Sciatic nerve (tissue), 2 donors: Measurements from ENCODE around the gene PPP2R5C. TPM values are rescaled to one million over a fixed set of nuclear protein-coding genes. Genes with fewer than 3 reads are reported as not detected.
A peak's percentile ranks its signal among the peaks of the same experiment; 100 is the strongest.
"Not testable (repeated sequence)": the region's sequence is repeated elsewhere in the genome, so short reads cannot be mapped to it uniquely, and the experiment has no call there.

Experiments
- ATAC-seq: fragments of 200-7000 bp; cut with Tn5 transposase; one replicate; pipeline ENCODE4 v1.9.1; 2020; ENCODE audit warnings: mild to moderate bottlenecking, moderate library complexity
- DNase-seq: peaks from one replicate; pipeline ENCODE4 v3.0.0-alpha.2; 2020; ENCODE audit warnings: low spot score
- intact Hi-C: fragments of 100-400 bp; cut with DNase I; formaldehyde crosslinking; loops from one replicate; pipeline ENCODE4 v1.14.2; 2022
- total RNA-seq: library from RNA; stranded (reverse); fragmentation: NEBNext Ultra II Directional; extraction: Animal tissue kit (Norgen Biotek cat#: 25700); gene quantifications from one replicate; pipeline ENCODE4 v1.2.1, GENCODE V29; 2021
- donor health status: DM: no; HTN: no; CAD: no.
- donor health status: DM: no; HTN: no; CAD: no.

Gene PPP2R5C
- total RNA-seq, 1 donor from 2014 or later: 144 TPM

- no peak for ATAC-seq
- intact Hi-C loops: no loop called here
- DNase-seq: no peak
These were observed 20.5 kb upstream of the PPP2R5C start for GRCh38 chr14:101740981-101741380.

GRCh38 chr14:101743701-101744100 lies 17.8 kb upstream of the PPP2R5C start:
- intact Hi-C loops: no loop called here
- no peak for DNase-seq
- ATAC-seq: no peak

GRCh38 chr14:101744382-101744781 lies 17.1 kb upstream of the PPP2R5C start:
- ATAC-seq, intact Hi-C loops, DNase-seq: not testable (repeated sequence)

- DNase-seq, intact Hi-C loops, ATAC-seq: not testable (repeated sequence)
These were observed 11.8 kb upstream of the PPP2R5C start for GRCh38 chr14:101749756-101750155.

- intact Hi-C loops: no loop called here
- DNase-seq (no peak), ATAC-seq (no peak)
These were observed 6.6 kb upstream of the PPP2R5C start for GRCh38 chr14:101754893-101755292.

- intact Hi-C loops: no loop called here
- DNase-seq (no peak), ATAC-seq (no peak)
These were observed 5.8 kb upstream of the PPP2R5C start for GRCh38 chr14:101755591-101756324.

GRCh38 chr14:101757064-101757838 lies 4.3 kb upstream of the PPP2R5C start:
- no peak for DNase-seq
- intact Hi-C loops: no loop called here

GRCh38 chr14:101757839-101758211 lies 3.7 kb upstream of the PPP2R5C start:
- intact Hi-C loops: no loop called here
- ATAC-seq: no peak
- DNase-seq: no peak

More at GRCh38 chr14:101757064-101757838, 4.3 kb upstream of the PPP2R5C start:
- no peak for ATAC-seq

GRCh38 chr14:101758913-101759593 lies 2.5 kb upstream of the PPP2R5C start:
- ATAC-seq (no peak), DNase-seq (no peak)
- intact Hi-C loops: no loop called here

GRCh38 chr14:101760138-101761011 lies 1.1 kb upstream of the PPP2R5C start:
- DNase-seq (peak; percentile 99), ATAC-seq (peak; percentile 94)
- intact Hi-C loops: no loop called here

GRCh38 chr14:101761881-101762529 lies 496 bp downstream of the PPP2R5C start:
- intact Hi-C loops: no loop called here
- ATAC-seq (no peak), DNase-seq (peak; percentile 73)

GRCh38 chr14:101762530-101763101 lies 1.1 kb downstream of the PPP2R5C start:
- intact Hi-C loops: no loop called here
- ATAC-seq (no peak), DNase-seq (no peak)

GRCh38 chr14:101763941-101764709 lies 2.6 kb downstream of the PPP2R5C start:
- intact Hi-C loops: no loop called here
- DNase-seq (no peak), ATAC-seq (no peak)

GRCh38 chr14:101767618-101768362 lies 6.3 kb downstream of the PPP2R5C start:
- no peak for ATAC-seq
- intact Hi-C loops: no loop called here
- no peak for DNase-seq

GRCh38 chr14:101770183-101770582 lies 8.7 kb downstream of the PPP2R5C start:
- DNase-seq: no peak
- ATAC-seq: no peak
- intact Hi-C loops: no loop called here

GRCh38 chr14:101772770-101773169 lies 11.3 kb downstream of the PPP2R5C start:
- no peak for ATAC-seq
- no peak for DNase-seq
- intact Hi-C loops: no loop called here

GRCh38 chr14:101773378-101773777 lies 11.9 kb downstream of the PPP2R5C start:
- ATAC-seq (no peak), DNase-seq (no peak)
- intact Hi-C loops: no loop called here
